NCI-H226 (cell line): ENCODE measurements around the gene MSMB.
"Not testable (repeated sequence)": the region's sequence is repeated elsewhere in the genome, so short reads cannot be mapped to it uniquely, and the experiment has no call there.

Source experiments
- DNase-seq: peaks from one replicate; pipeline ENCODE4 v3.0.0-alpha.2; 2015

MSMB gene

GRCh38 chr10:46004963-46005362 lies 41.1 kb downstream of the MSMB start:
- DNase-seq, result no peak

GRCh38 chr10:46002916-46003693 lies 43.0 kb downstream of the MSMB start:
- DNase-seq, result no peak

DNA sequence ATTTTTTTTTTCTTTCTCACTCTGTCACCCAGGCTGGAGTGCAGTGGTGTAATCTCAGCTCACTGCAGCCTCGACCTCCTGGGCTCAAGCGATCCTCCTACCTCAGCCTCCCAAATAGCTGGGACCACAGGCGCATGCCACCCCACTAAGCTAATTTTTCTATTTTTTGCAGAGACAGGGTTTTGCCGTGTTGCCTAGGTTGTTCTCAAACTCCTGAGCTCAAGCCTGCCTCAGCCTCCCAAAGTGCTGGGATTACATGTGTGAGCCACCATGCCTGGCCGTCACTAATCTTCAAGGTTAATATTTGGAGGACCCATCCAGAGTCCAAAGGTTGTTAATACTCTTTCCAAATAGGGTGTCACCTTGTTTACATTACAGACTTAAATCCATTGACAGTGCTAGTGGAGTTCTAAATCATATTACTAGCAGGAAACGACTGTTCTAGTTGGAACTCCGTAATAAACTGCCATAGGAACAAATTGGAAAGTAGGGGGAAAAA lies 43.8 kb downstream of the MSMB start:
- DNase-seq, result not testable (repeated sequence)

- no peak for DNase-seq
These were observed 44.8 kb downstream of the MSMB start for GRCh38 chr10:46001187-46001756.

DNA sequence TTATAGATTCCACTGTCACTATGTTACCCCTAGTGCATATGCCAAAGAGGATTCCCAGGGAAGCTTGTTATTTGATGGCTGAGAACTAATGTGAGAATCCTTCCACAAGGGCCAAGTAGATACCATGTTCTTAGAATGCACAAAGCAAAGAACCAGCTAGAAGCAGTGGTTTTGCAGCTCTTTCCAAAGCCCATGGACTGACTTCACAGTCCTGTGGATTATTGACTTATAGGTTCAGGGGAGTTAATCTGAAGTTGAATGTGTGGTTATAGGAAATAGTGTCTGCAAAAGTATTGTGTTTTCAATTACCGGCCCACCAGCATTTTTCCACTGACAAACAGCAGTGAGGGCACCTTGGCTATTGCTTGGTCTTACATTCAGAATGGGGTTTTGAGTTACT lies 45.5 kb downstream of the MSMB start:
- no peak for DNase-seq

- not testable (repeated sequence) for DNase-seq
These were observed 46.1 kb downstream of the MSMB start for GRCh38 chr10:45999955-46000354.

DNA sequence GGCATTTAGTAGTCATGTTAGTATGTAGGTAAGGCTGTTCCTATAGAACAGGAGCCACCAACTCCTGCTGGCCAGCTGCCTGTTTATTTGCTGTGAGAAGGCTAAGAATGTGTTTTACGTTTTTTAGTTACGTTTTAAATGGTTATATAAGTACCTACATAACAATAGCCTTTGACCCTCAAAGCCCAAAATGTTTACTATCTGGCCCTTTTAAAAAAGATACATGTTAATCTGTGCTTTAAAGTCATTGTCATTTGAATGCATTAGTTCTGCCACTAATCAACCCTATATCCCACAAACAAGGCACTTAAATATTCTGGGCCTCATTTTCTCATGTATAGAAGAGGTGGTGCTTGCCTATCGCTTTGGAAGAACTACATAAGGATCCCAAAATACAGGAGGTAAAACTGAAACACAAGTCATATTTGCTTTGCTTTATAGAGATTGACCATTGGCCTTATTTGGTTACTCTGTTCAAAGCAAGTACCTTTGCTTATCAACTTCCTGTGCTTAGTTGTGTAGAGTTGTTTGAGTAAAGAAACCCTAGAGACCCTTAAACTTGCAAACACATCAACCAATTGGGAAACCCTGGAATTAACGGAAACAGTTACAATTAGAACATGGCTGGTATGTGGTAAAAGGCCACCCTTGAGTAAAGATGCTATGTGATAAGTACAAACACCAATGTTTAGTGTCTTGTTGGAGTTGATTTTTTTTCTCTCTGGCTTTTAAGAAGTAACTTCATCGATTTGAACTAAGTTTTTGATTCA lies 47.9 kb downstream of the MSMB start:
- no peak for DNase-seq

DNA sequence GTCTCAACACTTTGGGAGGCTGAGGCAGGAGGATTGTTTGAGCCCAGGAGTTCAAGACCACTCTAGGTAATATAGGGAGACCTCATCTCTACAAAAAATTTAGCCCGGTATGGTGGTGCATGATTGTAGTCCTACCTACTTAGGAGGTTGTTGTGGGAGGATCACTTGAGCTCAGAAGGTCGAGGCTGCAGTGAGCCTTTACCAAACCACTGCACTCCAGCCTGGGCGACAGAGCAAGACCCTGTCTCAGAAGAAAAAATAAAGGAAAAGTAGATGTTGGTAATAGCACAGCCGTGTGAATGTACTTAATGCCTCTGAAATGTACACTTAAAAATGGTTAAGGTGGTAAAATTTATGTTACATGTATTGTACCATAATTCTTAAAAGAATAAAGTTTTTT lies 48.5 kb downstream of the MSMB start:
- DNase-seq, result no peak

DNA sequence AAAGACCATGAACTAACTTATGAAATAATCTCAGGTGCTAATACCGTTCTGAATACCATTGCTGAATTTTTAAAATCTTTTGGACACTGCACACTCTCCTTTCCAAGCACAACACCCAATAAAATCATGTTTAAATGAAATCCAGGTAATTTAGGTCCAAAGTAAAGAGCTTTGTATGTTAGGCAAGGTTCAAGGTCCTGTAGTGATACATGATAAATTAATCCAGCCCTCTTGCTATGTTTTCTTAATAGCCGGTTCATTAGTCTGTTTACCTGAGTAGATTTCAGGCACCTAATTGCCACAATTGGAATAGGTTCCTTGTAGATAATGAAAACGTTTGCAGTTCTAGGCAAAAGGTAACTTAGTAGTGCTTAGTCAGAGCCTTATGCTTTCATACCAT lies 60.5 kb downstream of the MSMB start:
- DNase-seq, result not testable (repeated sequence)

DNA sequence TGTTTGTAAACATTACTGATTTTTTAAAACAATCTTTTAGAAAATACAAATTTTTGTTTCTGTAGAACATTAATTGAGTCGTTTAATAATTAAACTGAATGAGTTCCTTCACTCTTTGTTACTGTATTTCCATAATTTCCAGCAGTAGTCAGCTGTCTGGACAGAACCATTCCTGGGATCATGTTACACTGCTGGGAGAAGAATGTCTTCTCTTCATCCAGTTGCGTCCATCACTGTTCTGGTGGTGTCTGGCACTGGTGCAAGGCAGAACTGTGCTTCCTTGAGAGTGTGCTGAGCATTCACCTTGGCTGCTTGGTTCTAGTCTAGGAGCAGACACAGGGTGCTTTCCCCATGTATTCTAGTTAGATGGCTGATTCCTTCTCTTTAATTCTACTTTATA lies 61.6 kb downstream of the MSMB start:
- not testable (repeated sequence) for DNase-seq

DNA sequence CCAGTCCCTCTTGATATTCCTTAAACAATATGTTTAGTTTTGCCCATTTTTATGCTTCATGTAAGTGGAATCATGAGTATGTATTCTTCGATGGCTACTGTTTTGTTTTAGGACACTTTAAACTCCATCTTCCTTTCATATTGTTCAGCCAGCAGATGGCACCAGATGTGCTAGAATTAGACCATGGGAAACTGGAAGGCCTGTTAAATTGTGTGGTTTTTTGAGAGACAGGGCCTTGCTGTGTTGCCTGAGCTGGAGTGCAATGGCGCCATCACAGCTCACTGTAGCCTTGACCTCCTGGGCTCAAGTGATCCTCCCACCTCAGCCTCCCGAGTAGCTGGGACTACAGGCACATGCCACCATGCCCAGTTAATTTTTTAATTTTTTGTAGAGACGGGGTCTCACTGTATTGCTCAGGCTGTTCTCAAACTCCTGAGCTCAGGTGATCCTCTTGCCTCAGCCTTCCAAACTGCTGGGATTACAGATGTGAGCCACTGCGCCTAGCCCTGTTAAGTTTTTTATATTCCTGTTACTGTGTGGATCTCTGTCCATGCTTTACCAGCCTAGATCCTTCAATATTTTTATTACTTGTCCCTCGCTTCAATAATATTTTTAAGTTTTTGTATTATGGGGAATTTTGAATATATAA lies 62.4 kb downstream of the MSMB start:
- DNase-seq, result peak; percentile 40
